ENCODE measurements around the gene LMO7.

Gene LMO7

GRCh38 chr13:75635828-75636435 is at the start of gene LMO7:
Gene LMO7, plus strand, starts transcription at chr13:75636330. Its CDS starts 328 bp downstream, at chr13:75636658.
- TF ChIP-seq JUND (IDR thresholded peaks at IDR 0.05; ENCODE audit: low read depth): no peak
- peak; percentile 18 to 58 for DNase-seq (ENCODE audit: low read depth in 1 of 2, low spot score in 1 of 2)
- in situ Hi-C loops (cut with HindIII; ENCODE audit: low pct_unique_long_range_greater_than_20kb, low sequenced_read_pairs): no loop called here

- no peak for TF ChIP-seq JUND (IDR thresholded peaks at IDR 0.05; ENCODE audit: low read depth)
- in situ Hi-C loops (cut with HindIII; ENCODE audit: low pct_unique_long_range_greater_than_20kb, low sequenced_read_pairs): no loop called here
- peak in 1 of 2 experiments; percentile 2 for DNase-seq (ENCODE audit: low read depth in 1 of 2, low spot score in 1 of 2)
These were observed 48.5 kb upstream of the LMO7 start for GRCh38 chr13:75587679-75588078.

GRCh38 chr13:75596657-75597182 is 39.4 kb upstream of the LMO7 start:
- no peak for TF ChIP-seq JUND (IDR thresholded peaks at IDR 0.05; ENCODE audit: low read depth)
- in situ Hi-C loops (cut with HindIII; ENCODE audit: low pct_unique_long_range_greater_than_20kb, low sequenced_read_pairs): no loop called here
- no peak for DNase-seq (ENCODE audit: low read depth in 1 of 2, low spot score in 1 of 2)

- no peak for DNase-seq (ENCODE audit: low read depth in 1 of 2, low spot score in 1 of 2)
- in situ Hi-C loops (cut with HindIII; ENCODE audit: low pct_unique_long_range_greater_than_20kb, low sequenced_read_pairs): no loop called here
- TF ChIP-seq JUND (IDR thresholded peaks at IDR 0.05; ENCODE audit: low read depth): no peak
These were observed 35.8 kb upstream of the LMO7 start for GRCh38 chr13:75600371-75600770.

GRCh38 chr13:75603038-75603437 is 33.1 kb upstream of the LMO7 start:
- in situ Hi-C loops (cut with HindIII; ENCODE audit: low pct_unique_long_range_greater_than_20kb, low sequenced_read_pairs): no loop called here
- DNase-seq (ENCODE audit: low read depth in 1 of 2, low spot score in 1 of 2): no peak
- TF ChIP-seq JUND (IDR thresholded peaks at IDR 0.05; ENCODE audit: low read depth): no peak

- TF ChIP-seq JUND (IDR thresholded peaks at IDR 0.05; ENCODE audit: low read depth): no peak
- no peak for DNase-seq (ENCODE audit: low read depth in 1 of 2, low spot score in 1 of 2)
- in situ Hi-C loops (cut with HindIII; ENCODE audit: low pct_unique_long_range_greater_than_20kb, low sequenced_read_pairs): no loop called here
These were observed 28.7 kb upstream of the LMO7 start for GRCh38 chr13:75607447-75607846.

GRCh38 chr13:75610466-75610865 is 25.7 kb upstream of the LMO7 start:
- in situ Hi-C loops (cut with HindIII; ENCODE audit: low pct_unique_long_range_greater_than_20kb, low sequenced_read_pairs): no loop called here
- TF ChIP-seq JUND (IDR thresholded peaks at IDR 0.05; ENCODE audit: low read depth): no peak
- DNase-seq (ENCODE audit: low read depth in 1 of 2, low spot score in 1 of 2): peak in 1 of 2 experiments; percentile 60

- in situ Hi-C loops (cut with HindIII; ENCODE audit: low pct_unique_long_range_greater_than_20kb, low sequenced_read_pairs): no loop called here
- TF ChIP-seq JUND (IDR thresholded peaks at IDR 0.05; ENCODE audit: low read depth): no peak
- no peak for DNase-seq (ENCODE audit: low read depth in 1 of 2, low spot score in 1 of 2)
These were observed 23.8 kb upstream of the LMO7 start for GRCh38 chr13:75612354-75612753.

GRCh38 chr13:75617230-75617629 is 18.9 kb upstream of the LMO7 start:
- in situ Hi-C loops (cut with HindIII; ENCODE audit: low pct_unique_long_range_greater_than_20kb, low sequenced_read_pairs): no loop called here
- peak in 1 of 2 experiments; percentile 33 for DNase-seq (ENCODE audit: low read depth in 1 of 2, low spot score in 1 of 2)
- TF ChIP-seq JUND (IDR thresholded peaks at IDR 0.05; ENCODE audit: low read depth): no peak

GRCh38 chr13:75618308-75618707 is 17.8 kb upstream of the LMO7 start:
- no peak for DNase-seq (ENCODE audit: low read depth in 1 of 2, low spot score in 1 of 2)
- in situ Hi-C loops (cut with HindIII; ENCODE audit: low pct_unique_long_range_greater_than_20kb, low sequenced_read_pairs): no loop called here
- no peak for TF ChIP-seq JUND (IDR thresholded peaks at IDR 0.05; ENCODE audit: low read depth)

GRCh38 chr13:75620020-75620419 is 16.1 kb upstream of the LMO7 start:
- no peak for TF ChIP-seq JUND (IDR thresholded peaks at IDR 0.05; ENCODE audit: low read depth)
- DNase-seq (ENCODE audit: low read depth in 1 of 2, low spot score in 1 of 2): no peak
- in situ Hi-C loops (cut with HindIII; ENCODE audit: low pct_unique_long_range_greater_than_20kb, low sequenced_read_pairs): no loop called here

GRCh38 chr13:75621147-75621546 is 15.0 kb upstream of the LMO7 start:
- no peak for DNase-seq (ENCODE audit: low read depth in 1 of 2, low spot score in 1 of 2)

GRCh38 chr13:75628801-75629200 is 7.3 kb upstream of the LMO7 start:
- DNase-seq (ENCODE audit: low read depth in 1 of 2, low spot score in 1 of 2): no peak
- in situ Hi-C loops (cut with HindIII; ENCODE audit: low pct_unique_long_range_greater_than_20kb, low sequenced_read_pairs): no loop called here
- no peak for TF ChIP-seq JUND (IDR thresholded peaks at IDR 0.05; ENCODE audit: low read depth)

More at GRCh38 chr13:75621147-75621546, 15.0 kb upstream of the LMO7 start:
- no peak for TF ChIP-seq JUND (IDR thresholded peaks at IDR 0.05; ENCODE audit: low read depth)
- in situ Hi-C loops (cut with HindIII; ENCODE audit: low pct_unique_long_range_greater_than_20kb, low sequenced_read_pairs): no loop called here

- TF ChIP-seq JUND (IDR thresholded peaks at IDR 0.05; ENCODE audit: low read depth): no peak
- in situ Hi-C loops (cut with HindIII; ENCODE audit: low pct_unique_long_range_greater_than_20kb, low sequenced_read_pairs): no loop called here
- DNase-seq (ENCODE audit: low read depth in 1 of 2, low spot score in 1 of 2): no peak
These were observed 2.8 kb upstream of the LMO7 start for GRCh38 chr13:75633285-75633684.
